GM18909 (cell line): ENCODE data around the gene DLD.
"Not testable (repeated sequence)": the region's sequence is repeated elsewhere in the genome, so short reads cannot be mapped to it uniquely, and the experiment has no call there.

Source experiments
- ATAC-seq: cut with Tn5 transposase; IDR thresholded peaks from one replicate; pipeline ENCODE4 v1.9.1; 2021; ENCODE audit warnings: mild to moderate bottlenecking; ENCODE audit not compliant: unreplicated experiment, poor library complexity

DLD gene

GRCh38 chr7:107874111-107874510 is 16.9 kb upstream of the DLD start:
- ATAC-seq = no peak

- peak; percentile 80 for ATAC-seq
These were observed 16.2 kb upstream of the DLD start for GRCh38 chr7:107874605-107875446.

- no peak for ATAC-seq
These were observed 14.1 kb upstream of the DLD start for GRCh38 chr7:107876916-107877315.

- no peak for ATAC-seq
These were observed 13.1 kb upstream of the DLD start for GRCh38 chr7:107877731-107878382.

- no peak for ATAC-seq
These were observed 12.3 kb upstream of the DLD start for GRCh38 chr7:107878636-107879035.

- ATAC-seq = peak; percentile 76
These were observed 11.5 kb upstream of the DLD start for GRCh38 chr7:107879400-107880035.

- no peak for ATAC-seq
These were observed 8.2 kb upstream of the DLD start for GRCh38 chr7:107882766-107883165.

GRCh38 chr7:107884066-107884818 is 6.7 kb upstream of the DLD start:
- no peak for ATAC-seq

GRCh38 chr7:107887827-107888226 is 3.2 kb upstream of the DLD start:
- ATAC-seq = not testable (repeated sequence)

GRCh38 chr7:107889992-107890391 is 991 bp upstream of the DLD start:
- ATAC-seq = no peak

GRCh38 chr7:107890493-107890961 is 456 bp upstream of the DLD start:
- peak; percentile 7 for ATAC-seq

GRCh38 chr7:107891636-107892366 is 818 bp downstream of the DLD start:
- peak; percentile 27 for ATAC-seq

GRCh38 chr7:107892367-107892741 is 1.4 kb downstream of the DLD start:
- ATAC-seq = not testable (repeated sequence)

GRCh38 chr7:107898997-107899594 is 8.1 kb downstream of the DLD start:
- no peak for ATAC-seq

- ATAC-seq = no peak
These were observed 9.6 kb downstream of the DLD start for GRCh38 chr7:107900496-107901015.

- no peak for ATAC-seq
These were observed 11.4 kb downstream of the DLD start for GRCh38 chr7:107902381-107902780.

- ATAC-seq = no peak
These were observed 16.8 kb downstream of the DLD start for GRCh38 chr7:107907790-107908189.

GRCh38 chr7:107909445-107909844 is 18.5 kb downstream of the DLD start:
- no peak for ATAC-seq

GRCh38 chr7:107911981-107912380 is 21.0 kb downstream of the DLD start:
- no peak for ATAC-seq
